MCF 10A (cell line): ENCODE results near the gene ZC3HAV1. TPM values are rescaled to one million over a fixed set of nuclear protein-coding genes. Genes with fewer than 3 reads are reported as not detected.

Source experiments
- Bru-seq: library from RNA; stranded (reverse); fragments of 400-500 nt; gene quantifications from one replicate; lab custom pipeline; 2021; lab: Mats Ljungman, UMichigan
- BruChase-seq, 2 experiments: library from RNA; stranded (reverse); fragments of 400-500 nt; gene quantifications; one replicate each; lab custom pipeline; 2021; lab: Mats Ljungman, UMichigan
- BruUV-seq: library from RNA; stranded (reverse); fragments of 400-500 nt; replicated peaks from 2 replicates; lab custom pipeline; 2021; lab: Mats Ljungman, UMichigan
- CTCF ChIA-PET: fragments of 300-600 bp; sonication (Branson Sonifier 250); formaldehyde crosslinking; extraction: SDS; loops from one replicate; lab custom pipeline; 2021; ENCODE audit warnings: antibody characterized with exemption, inconsistent platforms; lab: Yijun Ruan, JAX
- POLR2A ChIA-PET: fragments of 300-600, 350-650 bp; sonication (Branson Sonifier 250); formaldehyde crosslinking; extraction: SDS; loops from one replicate; lab custom pipeline; 2020; ENCODE audit warnings: antibody characterized with exemption, inconsistent platforms; lab: Yijun Ruan, JAX
- DNase-seq: peaks from one replicate; pipeline ENCODE4 v3.0.0-alpha.2; 2018; ENCODE audit not compliant: unreplicated experiment
- H3K27ac Mint-ChIP-seq: one replicate; pipeline ENCODE4 v1.8.0; 2022; ENCODE audit warnings: mild to moderate bottlenecking, low read depth, mixed read lengths; ENCODE audit not compliant: unreplicated experiment
- H3K27me3 Mint-ChIP-seq: one replicate; pipeline ENCODE4 v1.8.0; 2022; ENCODE audit warnings: mixed read lengths; ENCODE audit not compliant: insufficient read depth, unreplicated experiment
- H3K36me3 Mint-ChIP-seq: one replicate; pipeline ENCODE4 v1.8.0; 2022; ENCODE audit warnings: mild to moderate bottlenecking, moderate library complexity, mixed read lengths; ENCODE audit not compliant: insufficient read depth, unreplicated experiment
- H3K4me1 Mint-ChIP-seq: one replicate; pipeline ENCODE4 v1.8.0; 2022; ENCODE audit warnings: mixed read lengths; ENCODE audit not compliant: insufficient read depth, unreplicated experiment
- H3K4me3 Mint-ChIP-seq: one replicate; pipeline ENCODE4 v1.8.0; 2022; ENCODE audit warnings: mild to moderate bottlenecking, moderate library complexity, mixed read lengths; ENCODE audit not compliant: unreplicated experiment
- H3K9me3 Mint-ChIP-seq: one replicate; pipeline ENCODE4 v1.8.0; 2022; ENCODE audit warnings: mixed read lengths; ENCODE audit not compliant: unreplicated experiment
- CTCF ChIP-seq: fragments of 200-600 bp; IDR thresholded peaks from one replicate; pipeline ENCODE4 v1.8.0; 2022; ENCODE audit warnings: antibody characterized with exemption, mild to moderate bottlenecking; ENCODE audit not compliant: unreplicated experiment
- intact Hi-C: fragments of 100-400 bp; cut with micrococcal nuclease; formaldehyde crosslinking; loops from 2 replicates; pipeline ENCODE4 v1.14.1; 2022
- long read RNA-seq: library from polyadenylated mRNA; stranded (forward); transcript quantifications from one replicate; pipeline ENCODE4 v2.0.0, GENCODE V29; 2022
- total RNA-seq: library from RNA; stranded (reverse); gene quantifications from 2 replicates; pipeline ENCODE4 v1.2.3, GENCODE V29; 2022

The ZC3HAV1 gene
- 14.2 and 25.7 TPM in 2 replicates for total RNA-seq
- Bru-seq, nascent RNA = percentile 71 among the genes with signal in this experiment
- percentile 93 among the genes with signal in this experiment for BruChase-seq, experiment 1, labeled RNA remaining after a 6-hour chase
- BruChase-seq, experiment 2, labeled RNA remaining after a 2-hour chase = percentile 82 among the genes with signal in this experiment
- long read RNA-seq, full-length matches to known transcripts = 21 of 28 reads
- long read RNA-seq, partial matches to known transcripts = 3 of 28 reads
- long read RNA-seq, other reads (novel, unspliced or antisense) = 4 of 28 reads

- POLR2A ChIA-PET = interaction anchor here (0.7 to 1.4 kb wide), 3 partner anchors 24 to 250 kb away, joined by 3 to 17 read pairs (median 4); partner anchors contain the start of gene LUC7L2
- intact Hi-C loops = loop anchor here (1.0 to 10.0 kb wide), 2 partner anchors 122 to 235 kb away; partner anchors contain the start of genes FMC1 and UBN2
- Mint-ChIP-seq H3K27ac (peak within 1 kb of the TSS; percentile 91), H3K9me3 (peaks cover 9% of the 10 kb centered on the region), H3K27me3 (no peaks in the 10 kb centered on the region), H3K36me3 (no peaks in the 10 kb centered on the region), H3K4me3 (peak within 1 kb of the TSS; percentile 95), H3K4me1 (peaks cover 33% of the 10 kb centered on the region)
- peak; percentile 83 for DNase-seq
- TSS peak; percentile 92 for BruUV-seq
- CTCF ChIA-PET = interaction anchor here (1.1 kb wide), 1 partner anchor 14 kb away, joined by 6 read pairs; no protein-coding TSS in a partner anchor
- no peak for TF ChIP-seq CTCF
Measured at GRCh38 chr7:139109188-139109982, at the start of gene ZC3HAV1. Gene ZC3HAV1, minus strand, starts transcription at chr7:139109720. Its CDS starts 389 bp downstream, at chr7:139109331.

- H3K36me3 Mint-ChIP-seq = peaks cover 4% of the 10 kb centered on the region
- H3K9me3 Mint-ChIP-seq = no peaks in the 10 kb centered on the region
- H3K27me3 Mint-ChIP-seq = no peaks in the 10 kb centered on the region
- no TSS peak for BruUV-seq
- no peak for TF ChIP-seq CTCF
- H3K4me1 Mint-ChIP-seq = no peaks in the 10 kb centered on the region
- peak; percentile 37 for DNase-seq
- intact Hi-C loops = no loop called here
- POLR2A ChIA-PET = no interaction called here
- CTCF ChIA-PET = no interaction called here
- no peak overlapping the region for H3K27ac Mint-ChIP-seq
- no peak overlapping the region for H3K4me3 Mint-ChIP-seq
Measured at GRCh38 chr7:139153832-139154231, 44.3 kb upstream of the ZC3HAV1 start.

- ChIA-PET POLR2A (interaction anchor here (0.8 kb wide), 1 partner anchor 10 kb away, joined by 5 read pairs; no protein-coding TSS in a partner anchor), CTCF (interaction anchor here (0.7 to 0.8 kb wide), 3 partner anchors 12 to 82 kb away, joined by 3 read pairs; no protein-coding TSS in a partner anchor)
- TF ChIP-seq CTCF = no peak
- intact Hi-C loops = no loop called here
- Mint-ChIP-seq H3K4me1 (no peaks in the 10 kb centered on the region), H3K9me3 (no peaks in the 10 kb centered on the region), H3K27me3 (no peaks in the 10 kb centered on the region), H3K27ac (no peak overlapping the region), H3K36me3 (peaks cover 6% of the 10 kb centered on the region), H3K4me3 (no peak overlapping the region)
- DNase-seq = no peak
- BruUV-seq = no TSS peak
Measured at GRCh38 chr7:139152149-139152548, 42.6 kb upstream of the ZC3HAV1 start.

- peak overlapping the region; percentile 20 for H3K27ac Mint-ChIP-seq
- H3K27me3 Mint-ChIP-seq = no peaks in the 10 kb centered on the region
- no peak for TF ChIP-seq CTCF
- no peaks in the 10 kb centered on the region for H3K9me3 Mint-ChIP-seq
- H3K36me3 Mint-ChIP-seq = peaks cover 44% of the 10 kb centered on the region
- ChIA-PET CTCF (no interaction called here), POLR2A (no interaction called here)
- DNase-seq = no peak
- H3K4me1 Mint-ChIP-seq = peaks cover 6% of the 10 kb centered on the region
- intact Hi-C loops = no loop called here
- BruUV-seq = no TSS peak
- H3K4me3 Mint-ChIP-seq = no peak overlapping the region
Measured at GRCh38 chr7:139139150-139139549, 29.6 kb upstream of the ZC3HAV1 start.
